Spleen (tissue), 11 donors: ENCODE data around the gene GMEB2. TPM values are rescaled to one million over a fixed set of nuclear protein-coding genes. Genes with fewer than 3 reads are reported as not detected.
"Not testable (repeated sequence)": the region's sequence is repeated elsewhere in the genome, so short reads cannot be mapped to it uniquely, and the experiment has no call there.

Experiments used
- DNase-seq: peaks from one replicate; pipeline ENCODE4 v3.0.0-alpha.2; 2020
- H3K27ac ChIP-seq, 8 donors: fragments of 200-600 bp; sonication (generic) in 7 of 8; 1 replicate in 4 of 8; 2 replicates in 4 of 8; pipeline versions ENCODE4 v1.5.0 to v1.8.0; 2016 to 2021; ENCODE audit warnings: inconsistent platforms in 4 of 8, mild to moderate bottlenecking in 4 of 8, moderate library complexity in 1 of 8
- H3K27me3 ChIP-seq, 7 donors: fragments of 200-600 bp; sonication (generic) in 6 of 7; replicated peaks in 1 of 7; 1 replicate in 4 of 7; 2 replicates in 3 of 7; pipeline versions ENCODE4 v1.5.0 to v1.8.0; 2016 to 2021; ENCODE audit warnings: inconsistent platforms in 3 of 7, mild to moderate bottlenecking in 1 of 7
- H3K36me3 ChIP-seq, 6 donors: fragments of 200-600 bp; sonication (generic) in 5 of 6; 1 replicate in 4 of 6; 2 replicates in 2 of 6; pipeline versions ENCODE4 v1.5.0 to v1.8.0; 2016 to 2021; ENCODE audit warnings: inconsistent platforms in 2 of 6
- H3K4me1 ChIP-seq, 6 donors: fragments of 200-600 bp; sonication (generic) in 5 of 6; 1 replicate in 3 of 6; 2 replicates in 3 of 6; pipeline versions ENCODE4 v1.5.0 to v1.8.0; 2016 to 2021; ENCODE audit warnings: inconsistent platforms in 3 of 6
- H3K4me3 ChIP-seq, 8 donors: fragments of 200-600 bp; sonication (generic) in 7 of 8; 1 replicate in 4 of 8; 2 replicates in 4 of 8; pipeline versions ENCODE4 v1.5.0 to v1.8.0; 2016 to 2021; ENCODE audit warnings: inconsistent platforms in 4 of 8, mild to moderate bottlenecking in 4 of 8, moderate library complexity in 2 of 8
- H3K9me3 ChIP-seq, 8 donors: fragments of 200-600 bp; sonication (generic) in 7 of 8; 1 replicate in 4 of 8; 2 replicates in 4 of 8; pipeline versions ENCODE4 v1.5.0 to v1.8.0; 2016 to 2021; ENCODE audit warnings: inconsistent platforms in 4 of 8
- CTCF ChIP-seq, 11 experiments: fragments of 200-600 bp in 7 of 11; fragments of 450-650 bp in 4 of 11; sonication (generic) in 4 of 11; IDR thresholded peaks in 8 of 11; conservative IDR thresholded peaks in 3 of 11; 1 replicate in 7 of 11; 2 replicates in 4 of 11; pipeline versions ENCODE4 v1.4.0 to v1.8.0; 2016 to 2021; ENCODE audit warnings: antibody characterized with exemption in 11 of 11, inconsistent platforms in 4 of 11, mild to moderate bottlenecking in 1 of 11
- POLR2A ChIP-seq, 3 donors: fragments of 450-650 bp; IDR thresholded peaks; one replicate each; pipeline ENCODE4 v1.5.1; 2017; ENCODE audit warnings: antibody characterized with exemption in 3 of 3, mild to moderate bottlenecking in 1 of 3
- POLR2AphosphoS5 ChIP-seq, 3 donors: sonication (generic); formaldehyde crosslinking; IDR thresholded peaks; one replicate each; pipeline ENCODE4 v1.5.1; 2017; ENCODE audit warnings: antibody characterized with exemption in 3 of 3
- WGBS, 5 donors: extraction: QIAGEN DNeasy Blood & Tissue Kit in 3 of 5; methylation state at CpG; one replicate each; pipeline versions ENCODE4 v1.1.5 to v1.1.7; 2013 to 2018; 5-methylcytosine and 5-hydroxymethylcytosine counted together
- intact Hi-C: fragments of 100-400 bp; cut with DNase I; formaldehyde crosslinking; loops from one replicate; pipeline ENCODE4 v1.15.0; 2023; ENCODE audit warnings: low total_unique reads
- polyA plus RNA-seq, 3 donors: library from polyadenylated mRNA; stranded (reverse); fragments of 200-250 nt; gene quantifications; one replicate each; pipeline ENCODE4 v1.2.1, GENCODE V29; 2013
- total RNA-seq, 7 donors: library from RNA; depleted of rRNA in 3 of 7; stranded (reverse); fragments of >200 nt in 3 of 7; fragmentation: NEBNext Ultra II Directional in 4 of 7; extraction: Animal tissue kit (Norgen Biotek cat#: 25700) in 4 of 7; gene quantifications; one replicate each; pipeline versions ENCODE4 v1.1.0 to v1.2.1, GENCODE V29; 2016 to 2021
- donor health status: healthy with polysubstance abuse.
- donor health status: DM: no; HTN: no; CAD: no; lungs with moderate emphysema.
- donor health status: DM: no; HTN: no; CAD: no.
- donor health status: Bipolar disorder and iron deficiency.
- donor health status: healthy.
- donor health status: DM: no; HTN: no; CAD: no.
- donor health status: DM: yes; HTN: yes; CAD: no.

The GMEB2 gene
- total and polyA plus RNA-seq, 10 donors, result 8.6 to 15.0 (median 12.5) TPM

- Histone ChIP-seq H3K9me3 (no peaks in the 10 kb centered on the region), H3K4me1 (peaks cover 9 to 38% (median 27%) of the 10 kb centered on the region in 6 donors), H3K27me3 (no peaks in the 10 kb centered on the region), H3K27ac (no peak overlapping the region), H3K4me3 (no peak overlapping the region), H3K36me3 (peaks cover 0 to 62% (median 37%) of the 10 kb centered on the region in 6 donors)
- DNase-seq, result no peak
- TF ChIP-seq POLR2AphosphoS5 (IDR thresholded peaks at IDR 0.05) (no peak), POLR2A (IDR thresholded peaks at IDR 0.05) (no peak), CTCF (IDR thresholded peaks at IDR 0.05 in 8 of 11, conservative IDR thresholded peaks at IDR 0.05 in 3 of 11) (no peak)
- WGBS, 5 donors, result 87 to 97% (median 95%) methylated on average over 12 to 22 of the region's 22 CpGs
- intact Hi-C loops, result no loop called here
Observed at GRCh38 chr20:63661108-63661507, 34.2 kb upstream of the GMEB2 start.

GRCh38 chr20:63660622-63661021 is 33.7 kb upstream of the GMEB2 start:
- H3K4me1 ChIP-seq, result peaks cover 9 to 38% (median 27%) of the 10 kb centered on the region in 6 donors
- DNase-seq, result no peak
- 87 to 89% (median 88%) methylated on average over 8 of the region's 8 CpGs for WGBS, 5 donors
- TF ChIP-seq CTCF (IDR thresholded peaks at IDR 0.05 in 8 of 11, conservative IDR thresholded peaks at IDR 0.05 in 3 of 11) (no peak), POLR2AphosphoS5 (IDR thresholded peaks at IDR 0.05) (no peak), POLR2A (IDR thresholded peaks at IDR 0.05) (no peak)
- intact Hi-C loops, result no loop called here
- no peaks in the 10 kb centered on the region for H3K9me3 ChIP-seq
- no peak overlapping the region for H3K27ac ChIP-seq
- no peak overlapping the region for H3K4me3 ChIP-seq
- H3K27me3 ChIP-seq, result no peaks in the 10 kb centered on the region
- peaks cover 0 to 57% (median 33%) of the 10 kb centered on the region in 6 donors for H3K36me3 ChIP-seq

- H3K27ac ChIP-seq, H3K4me3 ChIP-seq, H3K9me3 ChIP-seq, H3K27me3 ChIP-seq, DNase-seq, intact Hi-C loops: not testable (repeated sequence)
- H3K4me1 ChIP-seq, result peaks cover 9 to 40% (median 27%) of the 10 kb centered on the region in 6 donors
- H3K36me3 ChIP-seq, result peaks cover 0 to 52% (median 33%) of the 10 kb centered on the region in 6 donors
- WGBS, 5 donors, result 84 to 96% (median 91%) methylated on average over 10 of the region's 10 CpGs
Observed at GRCh38 chr20:63660174-63660573, 33.3 kb upstream of the GMEB2 start.

GRCh38 chr20:63659370-63659769 is 32.5 kb upstream of the GMEB2 start:
- intact Hi-C loops, result loop anchor here (10.0 kb wide), 1 partner anchor 125 kb away; the partner anchor contains the start of gene PTK6
- DNase-seq, result peak; percentile 77
- H3K27ac ChIP-seq, result peak overlapping the region in 7 of 8 donors; percentile 81 to 95 (median 88)
- H3K36me3 ChIP-seq, result peaks cover 0 to 44% (median 31%) of the 10 kb centered on the region in 6 donors
- WGBS, 5 donors, result 69 to 79% (median 79%) methylated on average over 13 of the region's 13 CpGs
- peak overlapping the region in 6 of 8 donors; percentile 73 to 95 (median 78) for H3K4me3 ChIP-seq
- TF ChIP-seq CTCF (IDR thresholded peaks at IDR 0.05 in 8 of 11, conservative IDR thresholded peaks at IDR 0.05 in 3 of 11) (no peak), POLR2AphosphoS5 (IDR thresholded peaks at IDR 0.05) (no peak), POLR2A (IDR thresholded peaks at IDR 0.05) (no peak)
- H3K4me1 ChIP-seq, result peaks cover 9 to 48% (median 30%) of the 10 kb centered on the region in 6 donors
- no peaks in the 10 kb centered on the region for H3K9me3 ChIP-seq
- peaks cover 0 to 12% (median 0%) of the 10 kb centered on the region in 7 donors for H3K27me3 ChIP-seq
